CD4-positive, alpha-beta T cell (primary cell): ENCODE data around the gene SPR. TPM values are rescaled to one million over a fixed set of nuclear protein-coding genes. Genes with fewer than 3 reads are reported as not detected.

Source experiments
- ATAC-seq: fragments of 200-7000 bp; cut with Tn5 transposase; one replicate; pipeline ENCODE4 v1.10.0; 2022; ENCODE audit warnings: mild to moderate bottlenecking; ENCODE audit not compliant: poor library complexity
- CTCF ChIA-PET: fragments of 350-600 bp; sonication (Branson Sonifier 250); formaldehyde crosslinking; loops from one replicate; lab custom pipeline; 2021; ENCODE audit warnings: antibody characterized with exemption, inconsistent platforms; lab: Charles Lee
- POLR2A ChIA-PET: fragments of 350-600 bp; sonication (Branson Sonifier 250); formaldehyde crosslinking; loops from one replicate; lab custom pipeline; 2021; ENCODE audit warnings: antibody characterized with exemption, inconsistent platforms; lab: Charles Lee
- DNase-seq, 14 experiments: peaks; one replicate each; pipeline ENCODE4 v3.0.0-alpha.2; 2013 to 2020; ENCODE audit warnings: mixed read lengths in 2 of 14
- H3K27ac ChIP-seq, 2 donors: one replicate each; pipeline versions ENCODE4 v1.5.1 to v1.7.0; 2013; ENCODE audit warnings: low read length in 2 of 2, low read depth in 1 of 2, mild to moderate bottlenecking in 1 of 2
- H3K27me3 ChIP-seq, 2 experiments: 1 replicate in 1 of 2; 2 replicates in 1 of 2; pipeline versions ENCODE4 v1.6.1 to v1.7.0; 2013; ENCODE audit warnings: low read length in 2 of 2, control low read depth in 1 of 2, mild to moderate bottlenecking in 1 of 2, moderate library complexity in 1 of 2; ENCODE audit not compliant: insufficient read depth in 2 of 2, control insufficient read depth in 1 of 2
- H3K36me3 ChIP-seq: one replicate; pipeline ENCODE4 v1.6.1; 2013; ENCODE audit warnings: low read length, control low read depth; ENCODE audit not compliant: insufficient read depth
- H3K4me1 ChIP-seq: one replicate; pipeline ENCODE4 v1.6.1; 2013; ENCODE audit warnings: low read length, control low read depth; ENCODE audit not compliant: insufficient read depth
- H3K4me3 ChIP-seq: one replicate; pipeline ENCODE4 v1.5.1; 2013; ENCODE audit warnings: mild to moderate bottlenecking, low read length, moderate library complexity
- H3K9me3 ChIP-seq, 2 experiments: 1 replicate in 1 of 2; 2 replicates in 1 of 2; pipeline versions ENCODE4 v1.6.1 to v1.7.0; 2013; ENCODE audit warnings: low read length in 2 of 2, mild to moderate bottlenecking in 2 of 2, control low read depth in 1 of 2, moderate library complexity in 1 of 2; ENCODE audit not compliant: control insufficient read depth in 1 of 2, insufficient read depth in 1 of 2
- H3K27ac Mint-ChIP-seq: one replicate; pipeline ENCODE4 v1.8.0; 2020; ENCODE audit warnings: mixed read lengths
- H3K27me3 Mint-ChIP-seq: one replicate; pipeline ENCODE4 v1.8.0; 2021; ENCODE audit warnings: mixed read lengths
- H3K36me3 Mint-ChIP-seq: one replicate; pipeline ENCODE4 v1.8.0; 2021; ENCODE audit warnings: low read depth, mixed read lengths
- H3K4me1 Mint-ChIP-seq: one replicate; pipeline ENCODE4 v1.8.0; 2021; ENCODE audit warnings: low read depth, mixed read lengths
- H3K4me3 Mint-ChIP-seq: one replicate; pipeline ENCODE4 v1.8.0; 2020; ENCODE audit warnings: mild to moderate bottlenecking, mixed read lengths
- H3K9me3 Mint-ChIP-seq: one replicate; pipeline ENCODE4 v1.8.0; 2020; ENCODE audit warnings: mixed read lengths
- CTCF ChIP-seq: fragments of 200-600 bp; IDR thresholded peaks from one replicate; pipeline ENCODE4 v1.8.0; 2022; ENCODE audit warnings: antibody characterized with exemption, mild to moderate bottlenecking
- intact Hi-C, 2 experiments: fragments of 100-400 bp; cut with DNase I in 1 of 2; cut with micrococcal nuclease in 1 of 2; formaldehyde crosslinking; loops; one replicate each; pipeline versions ENCODE4 v1.15.1 to v1.9.0; 2023 to 2025; cut with DNase I, micrococcal nuclease
- total RNA-seq, 174 experiments: library from RNA in 2 of 174; stranded (reverse) in 2 of 174; gene quantifications; one replicate each; pipeline ENCODE4 v1.2.3 and lab custom pipeline; 2021 to 2026

SPR gene
- total RNA-seq, 2 experiments from 2014 or later = not detected

- CTCF ChIA-PET = no interaction called here
These were observed 7.9 kb downstream of the SPR start for GRCh38 chr2:72895154-72895553.

GRCh38 chr2:72895759-72896281 is 8.6 kb downstream of the SPR start:
- no peaks in the 10 kb centered on the region for H3K4me1 ChIP-seq
- peaks cover 40 to 56% of the 10 kb centered on the region in 2 experiments for H3K27me3 ChIP-seq
- H3K27ac Mint-ChIP-seq = no peak overlapping the region
- no peaks in the 10 kb centered on the region for H3K4me1 Mint-ChIP-seq
- no peak for TF ChIP-seq CTCF
- no peak overlapping the region for H3K4me3 ChIP-seq
- no peaks in the 10 kb centered on the region for H3K36me3 ChIP-seq
- H3K9me3 ChIP-seq = peaks cover 0 to 4% of the 10 kb centered on the region in 2 experiments
- no peak overlapping the region for H3K4me3 Mint-ChIP-seq
- intact Hi-C loops = no loop called here
- DNase-seq = no peak
- H3K27me3 Mint-ChIP-seq = peaks cover 89% of the 10 kb centered on the region
- no peaks in the 10 kb centered on the region for H3K36me3 Mint-ChIP-seq
- ChIA-PET POLR2A (no interaction called here), CTCF (no interaction called here)
- H3K9me3 Mint-ChIP-seq = no peaks in the 10 kb centered on the region
- ATAC-seq = no peak
- no peak overlapping the region for H3K27ac ChIP-seq

More at GRCh38 chr2:72895154-72895553, 7.9 kb downstream of the SPR start:
- Mint-ChIP-seq H3K4me1 (no peaks in the 10 kb centered on the region), H3K4me3 (no peak overlapping the region), H3K36me3 (no peaks in the 10 kb centered on the region), H3K9me3 (no peaks in the 10 kb centered on the region), H3K27me3 (peaks cover 87% of the 10 kb centered on the region), H3K27ac (no peak overlapping the region)
- POLR2A ChIA-PET = no interaction called here
- Histone ChIP-seq H3K9me3 (peaks cover 0 to 4% of the 10 kb centered on the region in 2 experiments), H3K36me3 (no peaks in the 10 kb centered on the region), H3K4me3 (no peak overlapping the region), H3K4me1 (no peaks in the 10 kb centered on the region), H3K27me3 (peaks cover 38 to 50% of the 10 kb centered on the region in 2 experiments), H3K27ac (no peak overlapping the region)
- TF ChIP-seq CTCF = no peak
- DNase-seq (no peak), ATAC-seq (no peak)
- intact Hi-C loops = no loop called here

GRCh38 chr2:72896446-72896845 is 9.2 kb downstream of the SPR start:
- TF ChIP-seq CTCF = no peak

More at GRCh38 chr2:72896446-72896845, 9.2 kb downstream of the SPR start:
- Mint-ChIP-seq H3K36me3 (no peaks in the 10 kb centered on the region), H3K27ac (no peak overlapping the region), H3K9me3 (no peaks in the 10 kb centered on the region), H3K4me3 (no peak overlapping the region), H3K27me3 (peaks cover 89% of the 10 kb centered on the region), H3K4me1 (no peaks in the 10 kb centered on the region)
- POLR2A ChIA-PET = no interaction called here
- Histone ChIP-seq H3K9me3 (peaks cover 0 to 4% of the 10 kb centered on the region in 2 experiments), H3K4me1 (no peaks in the 10 kb centered on the region), H3K36me3 (no peaks in the 10 kb centered on the region), H3K4me3 (no peak overlapping the region), H3K27ac (no peak overlapping the region), H3K27me3 (peaks cover 38 to 57% of the 10 kb centered on the region in 2 experiments)
- intact Hi-C loops = no loop called here
- ATAC-seq (no peak), DNase-seq (no peak)
- CTCF ChIA-PET = no interaction called here
